Breast epithelium (tissue), 3 donors: ENCODE results near the gene SERINC5.

ENCODE experiments used
- CTCF ChIP-seq, 3 donors: fragments of 450-650 bp; IDR thresholded peaks; one replicate each; pipeline ENCODE4 v1.5.1; 2016 to 2017; ENCODE audit warnings: antibody characterized with exemption in 3 of 3, mild to moderate bottlenecking in 3 of 3, moderate library complexity in 3 of 3
- POLR2A ChIP-seq: fragments of 450-650 bp; IDR thresholded peaks from one replicate; pipeline ENCODE4 v1.6.1; 2016; ENCODE audit warnings: antibody characterized with exemption, mild to moderate bottlenecking, moderate library complexity

DNA sequence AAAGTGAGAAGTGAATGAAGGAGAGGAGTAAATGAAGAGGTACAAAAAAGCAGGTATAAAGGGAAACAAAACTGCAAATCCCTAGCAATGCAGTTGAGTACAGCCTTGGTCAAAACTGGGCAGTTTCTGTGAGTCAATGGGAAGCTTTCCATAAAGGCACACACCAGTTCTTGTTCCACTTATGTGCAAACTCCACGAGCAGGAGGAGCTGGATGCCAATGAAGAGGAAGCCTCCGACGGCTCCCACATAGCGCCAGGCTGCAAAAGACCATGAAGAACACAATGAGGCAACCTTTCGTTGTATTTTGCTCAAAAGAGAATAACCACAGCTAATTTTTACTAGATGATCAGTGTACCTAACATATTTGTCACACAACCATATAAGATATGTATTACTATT lies 81.1 kb downstream of the SERINC5 start:
- TF ChIP-seq CTCF (IDR thresholded peaks at IDR 0.05) (no peak), POLR2A (no peak)
